WERI-Rb-1 (cell line): ENCODE results near the gene PCNA.
"Not testable (repeated sequence)": the region's sequence is repeated elsewhere in the genome, so short reads cannot be mapped to it uniquely, and the experiment has no call there.

Experiments used
- DNase-seq: peaks from one replicate; pipeline ENCODE4 v3.0.0-alpha.2; 2020
- H3K27ac ChIP-seq: fragments of 250-450 bp; sonication (Bioruptor Pico); 2 replicates; pipeline ENCODE4 v1.5.1; 2020; ENCODE audit warnings: mild to moderate bottlenecking, moderate library complexity
- H3K27me3 ChIP-seq: fragments of 250-450 bp; sonication (Bioruptor Pico); 2 replicates; pipeline ENCODE4 v1.5.1; 2021; ENCODE audit warnings: mild to moderate bottlenecking, low read depth, moderate library complexity; ENCODE audit not compliant: insufficient read depth, severe bottlenecking
- H3K36me3 ChIP-seq: fragments of 250-450 bp; sonication (Bioruptor Pico); 2 replicates; pipeline ENCODE4 v1.5.1; 2020; ENCODE audit warnings: mild to moderate bottlenecking, moderate library complexity
- H3K4me3 ChIP-seq: 2 replicates; pipeline ENCODE4 v1.5.1; 2011; ENCODE audit warnings: low read depth, mild to moderate bottlenecking, control low read depth, low read length
- H3K9me3 ChIP-seq: fragments of 250-450 bp; sonication (Bioruptor Pico); 2 replicates; pipeline ENCODE4 v1.5.1; 2021; ENCODE audit warnings: mild to moderate bottlenecking, moderate library complexity; ENCODE audit not compliant: severe bottlenecking
- TF ChIP-seq, protein P1 (sequence below): IDR thresholded peaks from 2 replicates; pipeline ENCODE4 v1.5.1; 2011; ENCODE audit warnings: low read depth, mild to moderate bottlenecking, control low read depth, inconsistent platforms, low read length

The PCNA gene

DNA sequence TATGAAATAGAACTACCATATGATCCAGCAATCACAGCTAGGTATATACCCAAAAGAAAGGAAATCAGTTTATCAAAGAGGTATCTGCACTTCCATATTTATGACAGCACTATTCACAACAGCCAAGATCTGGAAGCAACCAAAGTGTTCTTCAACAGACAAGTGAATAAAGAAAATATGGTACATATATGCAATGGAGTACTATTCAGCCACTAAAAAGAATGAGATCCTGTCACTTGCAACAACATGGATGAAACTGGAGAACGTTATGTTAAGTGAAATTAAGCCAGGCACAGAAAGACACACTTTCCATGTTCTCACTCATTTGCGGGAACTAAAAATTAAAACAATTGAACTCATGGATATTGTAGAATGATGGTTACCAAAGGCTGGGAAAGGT, 15.3 kb downstream of the PCNA start:
- no peaks in the 10 kb centered on the region for H3K9me3 ChIP-seq
- no peak overlapping the region for H3K27ac ChIP-seq
- TF ChIP-seq, protein P1, sequence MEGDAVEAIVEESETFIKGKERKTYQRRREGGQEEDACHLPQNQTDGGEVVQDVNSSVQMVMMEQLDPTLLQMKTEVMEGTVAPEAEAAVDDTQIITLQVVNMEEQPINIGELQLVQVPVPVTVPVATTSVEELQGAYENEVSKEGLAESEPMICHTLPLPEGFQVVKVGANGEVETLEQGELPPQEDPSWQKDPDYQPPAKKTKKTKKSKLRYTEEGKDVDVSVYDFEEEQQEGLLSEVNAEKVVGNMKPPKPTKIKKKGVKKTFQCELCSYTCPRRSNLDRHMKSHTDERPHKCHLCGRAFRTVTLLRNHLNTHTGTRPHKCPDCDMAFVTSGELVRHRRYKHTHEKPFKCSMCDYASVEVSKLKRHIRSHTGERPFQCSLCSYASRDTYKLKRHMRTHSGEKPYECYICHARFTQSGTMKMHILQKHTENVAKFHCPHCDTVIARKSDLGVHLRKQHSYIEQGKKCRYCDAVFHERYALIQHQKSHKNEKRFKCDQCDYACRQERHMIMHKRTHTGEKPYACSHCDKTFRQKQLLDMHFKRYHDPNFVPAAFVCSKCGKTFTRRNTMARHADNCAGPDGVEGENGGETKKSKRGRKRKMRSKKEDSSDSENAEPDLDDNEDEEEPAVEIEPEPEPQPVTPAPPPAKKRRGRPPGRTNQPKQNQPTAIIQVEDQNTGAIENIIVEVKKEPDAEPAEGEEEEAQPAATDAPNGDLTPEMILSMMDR = no peak
- H3K36me3 ChIP-seq = peaks cover 91% of the 10 kb centered on the region
- H3K27me3 ChIP-seq = no peaks in the 10 kb centered on the region
- H3K4me3 ChIP-seq = no peak overlapping the region
- DNase-seq = no peak

DNA sequence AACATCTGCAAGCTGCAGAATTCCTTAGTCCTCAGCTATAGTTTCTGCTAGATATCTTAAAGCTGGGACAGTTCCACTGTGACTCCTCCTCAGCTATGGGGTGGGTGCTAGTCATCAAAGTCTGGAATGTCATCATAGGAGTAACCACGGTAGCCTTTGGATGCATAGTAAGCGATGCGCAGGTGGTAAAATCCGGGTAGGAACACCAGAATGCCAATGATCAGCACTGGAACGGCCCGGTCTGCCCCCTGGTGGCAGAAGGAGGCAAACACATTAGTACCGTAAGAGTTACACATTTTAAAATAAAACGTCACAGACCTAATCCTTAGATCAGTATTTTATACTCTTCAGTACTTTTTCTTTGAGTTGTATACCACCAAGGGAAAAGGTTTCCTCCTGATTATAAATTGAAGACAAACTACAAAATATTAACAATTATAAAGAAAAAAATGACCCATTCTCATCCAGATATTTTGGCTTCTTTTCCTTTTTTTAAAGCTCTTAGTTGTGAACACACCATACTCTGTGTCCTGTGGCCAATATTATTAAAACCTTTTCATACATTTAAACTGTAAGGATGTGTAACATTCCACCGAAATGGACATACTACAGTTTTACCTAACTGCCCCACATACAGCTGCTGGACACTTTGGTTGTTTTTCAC, 18.9 kb downstream of the PCNA start:
- peak; percentile 69 for DNase-seq
- H3K27ac ChIP-seq = no peak overlapping the region
- H3K9me3 ChIP-seq = no peaks in the 10 kb centered on the region
- H3K36me3 ChIP-seq = peaks cover 76% of the 10 kb centered on the region
- no peak overlapping the region for H3K4me3 ChIP-seq
- no peaks in the 10 kb centered on the region for H3K27me3 ChIP-seq
- TF ChIP-seq, protein P1 = peak; percentile 71

DNA sequence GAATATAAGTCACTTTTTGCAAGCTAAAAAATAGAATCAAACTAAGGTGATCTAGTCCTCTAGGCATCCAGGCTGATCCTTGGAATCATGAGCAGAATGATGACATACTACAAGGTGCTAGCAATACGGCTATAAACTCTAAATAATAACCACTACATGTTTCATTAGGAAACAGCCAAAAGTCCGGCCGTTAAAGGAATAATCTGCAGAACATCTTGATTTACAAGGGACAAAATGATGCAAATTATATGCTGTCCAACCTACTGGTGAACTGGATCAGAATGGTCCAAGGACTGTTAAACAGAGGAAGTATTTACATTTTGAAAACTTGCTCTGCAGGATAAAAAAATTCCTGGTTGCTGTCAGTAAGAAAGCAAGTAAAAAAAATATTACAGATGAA, 19.8 kb downstream of the PCNA start:
- not testable (repeated sequence) for H3K27ac ChIP-seq, H3K27me3 ChIP-seq, DNase-seq, H3K4me3 ChIP-seq, H3K9me3 ChIP-seq
- peaks cover 68% of the 10 kb centered on the region for H3K36me3 ChIP-seq

DNA sequence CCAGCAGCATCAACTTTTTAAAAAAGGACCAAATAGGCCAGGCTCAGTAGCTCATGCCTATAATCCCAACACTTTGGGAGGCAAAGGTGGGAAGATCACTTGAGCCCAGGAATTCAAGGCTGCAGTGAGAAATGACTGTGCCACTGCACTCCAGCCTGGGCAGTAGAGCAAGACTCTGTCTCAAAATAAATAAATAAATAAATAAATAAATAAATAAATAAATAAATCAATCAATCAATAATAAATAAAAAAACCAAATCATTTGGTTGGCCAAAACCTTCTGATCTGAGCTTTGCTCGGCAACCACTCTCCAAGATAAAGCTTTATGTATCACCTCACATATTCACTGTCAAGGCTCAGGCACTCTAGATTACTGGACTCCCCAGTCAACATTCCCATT, 20.7 kb downstream of the PCNA start:
- H3K27me3 ChIP-seq, H3K4me3 ChIP-seq, DNase-seq, H3K9me3 ChIP-seq, H3K27ac ChIP-seq: not testable (repeated sequence)
- peaks cover 59% of the 10 kb centered on the region for H3K36me3 ChIP-seq

DNA sequence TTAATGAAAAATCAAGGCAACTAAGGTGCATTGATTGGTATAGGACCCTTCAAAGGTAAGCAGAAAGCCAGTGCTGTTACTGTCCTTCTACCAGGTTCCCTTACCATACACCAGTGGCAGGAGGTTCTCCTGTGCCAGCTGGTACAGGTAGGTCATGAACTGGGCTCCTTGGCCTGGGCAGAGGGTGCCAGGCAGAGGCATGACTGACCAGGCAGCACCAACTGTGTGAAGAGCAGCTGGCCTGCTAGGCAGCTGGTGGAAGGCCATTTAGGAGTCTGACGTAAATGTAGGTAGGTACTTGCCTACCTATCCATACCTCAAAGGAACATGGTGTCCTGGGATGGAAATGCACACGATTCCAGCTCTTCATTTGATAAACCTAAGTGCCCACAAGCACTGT, 23.3 kb downstream of the PCNA start:
- Histone ChIP-seq H3K27me3 (no peaks in the 10 kb centered on the region), H3K36me3 (peaks cover 46% of the 10 kb centered on the region), H3K4me3 (no peak overlapping the region), H3K9me3 (no peaks in the 10 kb centered on the region), H3K27ac (peak overlapping the region; percentile 87)
- no peak for DNase-seq
- TF ChIP-seq, protein P1 = no peak

DNA sequence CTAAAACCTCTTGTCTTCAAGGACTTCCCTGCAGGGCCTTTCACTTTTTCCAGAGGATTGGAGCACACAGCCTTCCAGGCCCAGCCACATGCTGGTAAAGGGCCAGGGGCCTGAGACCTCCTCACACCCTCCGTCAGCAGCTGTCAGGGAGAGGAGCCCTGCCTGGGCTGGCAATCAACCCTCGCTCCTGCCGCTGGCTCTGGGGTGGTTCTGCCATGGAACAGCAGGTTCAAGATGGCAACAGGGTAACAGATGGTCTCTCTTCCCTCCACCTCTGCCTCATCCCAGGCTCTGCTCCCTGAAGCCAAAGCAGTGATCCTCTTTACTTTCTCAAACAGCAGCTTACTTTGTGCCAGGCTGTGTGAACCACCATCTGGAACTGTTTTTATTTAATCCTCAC, 23.8 kb downstream of the PCNA start:
- TF ChIP-seq, protein P1 = no peak

DNA sequence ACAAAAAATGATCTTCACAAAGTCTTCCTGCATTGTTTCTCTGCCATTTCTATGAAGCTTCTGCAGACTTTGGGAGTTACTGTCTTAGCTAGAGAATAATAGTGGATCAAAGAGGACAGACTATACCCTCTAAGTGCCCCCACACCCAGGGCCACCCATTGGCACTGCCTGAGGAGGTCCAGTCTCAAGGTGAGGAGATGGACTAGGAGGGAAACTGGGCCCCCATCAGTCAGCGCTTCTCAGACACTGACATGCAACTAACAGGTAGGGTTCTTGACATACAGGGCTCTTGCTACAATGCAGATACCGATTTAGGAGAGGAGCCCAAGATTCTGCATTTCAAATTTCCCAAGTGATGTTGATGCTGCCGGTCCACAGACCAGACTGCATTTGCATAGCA, 24.3 kb downstream of the PCNA start:
- DNase-seq = no peak
- Histone ChIP-seq H3K9me3 (no peaks in the 10 kb centered on the region), H3K36me3 (peaks cover 35% of the 10 kb centered on the region), H3K4me3 (no peak overlapping the region), H3K27ac (peak overlapping the region; percentile 87), H3K27me3 (no peaks in the 10 kb centered on the region)
- TF ChIP-seq, protein P1 = no peak

More for the DNA sequence above, 23.8 kb downstream of the PCNA start:
- Histone ChIP-seq H3K27ac (peak overlapping the region; percentile 87), H3K9me3 (no peaks in the 10 kb centered on the region), H3K27me3 (no peaks in the 10 kb centered on the region), H3K36me3 (peaks cover 40% of the 10 kb centered on the region), H3K4me3 (no peak overlapping the region)
- peak; percentile 82 for DNase-seq
